GM23338 (cell line): ENCODE results near the gene CISH. TPM values are rescaled to one million over a fixed set of nuclear protein-coding genes. Genes with fewer than 3 reads are reported as not detected.

ENCODE experiments used
- ATAC-seq: fragments of 200-7000 bp; cut with Tn5 transposase; 3 replicates; pipeline ENCODE4 v1.9.1; 2020
- DNase-seq: peaks from one replicate; pipeline ENCODE4 v3.0.0-alpha.2; 2015; ENCODE audit warnings: low spot score
- H2AFZ ChIP-seq: fragments of 200-600 bp; sonication (generic); 2 replicates; pipeline ENCODE4 v1.8.0; 2016; ENCODE audit warnings: antibody characterized with exemption, mild to moderate bottlenecking, moderate library complexity
- H3F3A ChIP-seq: fragments of 200-600 bp; sonication (generic); replicated peaks from 2 replicates; pipeline ENCODE4 v1.8.0; 2017; ENCODE audit warnings: antibody characterized with exemption, mixed run types, low read depth
- H3K27ac ChIP-seq: fragments of 200-600 bp; sonication (generic); 2 replicates; pipeline ENCODE4 v1.6.1; 2016; ENCODE audit warnings: low read depth
- H3K27me3 ChIP-seq: fragments of 200-600 bp; sonication (generic); 2 replicates; pipeline ENCODE4 v1.8.0; 2016; ENCODE audit warnings: mild to moderate bottlenecking, mixed run types, moderate library complexity; ENCODE audit not compliant: insufficient read depth
- H3K36me3 ChIP-seq: fragments of 200-600 bp; sonication (generic); 2 replicates; pipeline ENCODE4 v1.8.0; 2016; ENCODE audit warnings: mild to moderate bottlenecking; ENCODE audit not compliant: insufficient read depth
- H3K4me1 ChIP-seq: fragments of 200-600 bp; sonication (generic); 2 replicates; pipeline ENCODE4 v1.8.0; 2016; ENCODE audit warnings: mild to moderate bottlenecking, moderate library complexity; ENCODE audit not compliant: insufficient read depth
- H3K4me2 ChIP-seq: fragments of 200-600 bp; sonication (generic); 2 replicates; pipeline ENCODE4 v1.7.1; 2017; ENCODE audit warnings: mixed run types
- H3K4me3 ChIP-seq: fragments of 200-600 bp; sonication (generic); 2 replicates; pipeline ENCODE4 v1.6.1; 2016; ENCODE audit warnings: mixed run types
- H3K79me2 ChIP-seq: fragments of 200-600 bp; sonication (generic); replicated peaks from 2 replicates; pipeline ENCODE4 v1.8.0; 2017; ENCODE audit warnings: mild to moderate bottlenecking; ENCODE audit not compliant: insufficient read depth
- H3K9me2 ChIP-seq: fragments of 200-600 bp; sonication (generic); 2 replicates; pipeline ENCODE4 v1.8.0; 2017; ENCODE audit not compliant: insufficient read depth
- H4K20me1 ChIP-seq: fragments of 200-600 bp; sonication (generic); replicated peaks from 2 replicates; pipeline ENCODE4 v1.8.0; 2017; ENCODE audit warnings: mild to moderate bottlenecking; ENCODE audit not compliant: insufficient read depth
- H3K27ac Mint-ChIP-seq: 2 replicates; pipeline ENCODE4 v1.8.0; 2020; ENCODE audit warnings: inconsistent platforms, mild to moderate bottlenecking, moderate library complexity, mixed read lengths
- H3K27me3 Mint-ChIP-seq: 3 replicates; pipeline ENCODE4 v1.8.0; 2022; ENCODE audit warnings: low read depth, mild to moderate bottlenecking, moderate library complexity, mixed read lengths, inconsistent platforms; ENCODE audit not compliant: insufficient read depth, poor library complexity
- H3K36me3 Mint-ChIP-seq: 3 replicates; pipeline ENCODE4 v1.8.0; 2021; ENCODE audit warnings: low read depth, mild to moderate bottlenecking, inconsistent platforms, moderate library complexity, mixed read lengths
- H3K4me1 Mint-ChIP-seq: 3 replicates; pipeline ENCODE4 v1.8.0; 2020; ENCODE audit warnings: mild to moderate bottlenecking, inconsistent platforms, mixed read lengths
- H3K4me3 Mint-ChIP-seq: 3 replicates; pipeline ENCODE4 v1.8.0; 2021; ENCODE audit warnings: moderate library complexity, mild to moderate bottlenecking, inconsistent platforms, mixed read lengths
- H3K9me3 Mint-ChIP-seq: 3 replicates; pipeline ENCODE4 v1.8.0; 2020; ENCODE audit warnings: moderate library complexity, mild to moderate bottlenecking, inconsistent platforms, mixed read lengths
- CTCF ChIP-seq, 2 experiments: fragments of 200-600 bp in 1 of 2; sonication (generic) in 1 of 2; conservative IDR thresholded peaks; 2 replicates each; pipeline versions ENCODE4 v1.5.1 to v1.6.1; 2016 to 2017; ENCODE audit warnings: antibody characterized with exemption in 2 of 2, low read depth in 2 of 2, mild to moderate bottlenecking in 2 of 2, moderate library complexity in 1 of 2
- EZH2 ChIP-seq: fragments of 200-600 bp; sonication (generic); IDR thresholded peaks from one replicate; pipeline ENCODE4 v1.8.0; 2017; ENCODE audit warnings: antibody characterized with exemption, mild to moderate bottlenecking, low read depth; ENCODE audit not compliant: unreplicated experiment
- EZH2phosphoT487 ChIP-seq: fragments of 200-600 bp; sonication (generic); IDR thresholded peaks from one replicate; pipeline ENCODE4 v1.8.1; 2018; ENCODE audit warnings: antibody characterized with exemption; ENCODE audit not compliant: unreplicated experiment
- NANOG ChIP-seq: IDR thresholded peaks from 2 replicates; pipeline ENCODE4 v1.6.1; 2016; ENCODE audit warnings: antibody characterized with exemption, borderline replicate concordance
- STAT1 ChIP-seq: IDR thresholded peaks from one replicate; pipeline ENCODE4 v1.6.1; 2016; ENCODE audit warnings: antibody characterized with exemption; ENCODE audit not compliant: unreplicated experiment
- ZNF114 ChIP-seq: fragments of 250-450 bp; sonication (Bioruptor Pico); IDR thresholded peaks from 2 replicates; pipeline ENCODE4 v1.5.0; 2020; ENCODE audit warnings: mild to moderate bottlenecking, moderate library complexity
- ZNF331 ChIP-seq: fragments of 250-450 bp; sonication (Bioruptor Pico); IDR thresholded peaks from 2 replicates; pipeline ENCODE4 v1.5.0; 2020; ENCODE audit warnings: low read depth, mild to moderate bottlenecking, moderate library complexity
- polyA plus RNA-seq: library from polyadenylated mRNA; unstranded; fragments of >200 nt; fragmentation: Nextera tagmentation; extraction: Ambion mirVana; gene quantifications from 2 replicates; pipeline ENCODE4 v1.2.1, GENCODE V29; 2016
- total RNA-seq: library from RNA; depleted of rRNA; stranded (reverse); fragments of >200 nt; shearing (Covaris generic); gene quantifications from 2 replicates; pipeline ENCODE4 v1.2.3, GENCODE V29; 2014

Gene CISH
- total and polyA plus RNA-seq, 2 experiments from 2014 or later: 2.1 to 3.6 TPM

- H3K27me3 Mint-ChIP-seq: peaks cover 3% of the 10 kb centered on the region
Measured at GRCh38 chr3:50574444-50574831, 37.1 kb downstream of the CISH start.

GRCh38 chr3:50573566-50574443, 37.8 kb downstream of the CISH start:
- Histone ChIP-seq H4K20me1 (no peaks in the 10 kb centered on the region), H3K36me3 (no peaks in the 10 kb centered on the region), H3K4me2 (no peak overlapping the region), H2AFZ (no peak overlapping the region), H3K79me2 (peaks cover 7% of the 10 kb centered on the region; the same call in 1 of the 2 replicates), H3F3A (peaks cover 10% of the 10 kb centered on the region), H3K9me2 (no peaks in the 10 kb centered on the region), H3K27ac (no peak overlapping the region), H3K4me1 (no peaks in the 10 kb centered on the region; the same call in 1 of the 2 replicates), H3K27me3 (no peaks in the 10 kb centered on the region), H3K4me3 (no peak overlapping the region)
- ATAC-seq (no peak), DNase-seq (no peak)
- Mint-ChIP-seq H3K4me1 (0 out of 3 replicates have a peak, but pooled peaks cover 2% of the 10 kb centered on the region), H3K36me3 (no peaks in the 10 kb centered on the region), H3K9me3 (no peaks in the 10 kb centered on the region), H3K27me3 (peaks cover 3% of the 10 kb centered on the region), H3K27ac (no peak overlapping the region), H3K4me3 (no peak overlapping the region; the same call in 2 of the 3 replicates)
- TF ChIP-seq ZNF331 (CRISPR knock-in tag) (no peak), NANOG (no peak), EZH2 (no peak)

More at GRCh38 chr3:50574444-50574831, 37.1 kb downstream of the CISH start:
- Histone ChIP-seq H3K79me2 (peaks cover 7% of the 10 kb centered on the region; the same call in 1 of the 2 replicates), H3K27me3 (no peaks in the 10 kb centered on the region), H4K20me1 (no peaks in the 10 kb centered on the region), H3K4me3 (no peak overlapping the region), H3F3A (peaks cover 10% of the 10 kb centered on the region), H3K27ac (no peak overlapping the region), H2AFZ (no peak overlapping the region), H3K4me2 (no peak overlapping the region), H3K4me1 (no peaks in the 10 kb centered on the region; the same call in 1 of the 2 replicates), H3K9me2 (no peaks in the 10 kb centered on the region), H3K36me3 (no peaks in the 10 kb centered on the region)
- no peak overlapping the region for H3K27ac Mint-ChIP-seq
- H3K36me3 Mint-ChIP-seq: no peaks in the 10 kb centered on the region
- no peak overlapping the region for H3K4me3 Mint-ChIP-seq
- no peak for ATAC-seq
- 0 out of 3 replicates have a peak, but pooled peaks cover 2% of the 10 kb centered on the region for H3K4me1 Mint-ChIP-seq
- no peak for DNase-seq
- H3K9me3 Mint-ChIP-seq: no peaks in the 10 kb centered on the region
- TF ChIP-seq EZH2 (no peak), CTCF (conservative IDR thresholded peaks at IDR 0.05; ENCODE audit: low read depth in 2 of 2) (no peak), EZH2phosphoT487 (no peak), STAT1 (no peak), ZNF114 (CRISPR knock-in tag) (no peak), NANOG (no peak)
